AG10803 (cell line): ENCODE results near the gene DYNLL1.
"Not testable (repeated sequence)": the region's sequence is repeated elsewhere in the genome, so short reads cannot be mapped to it uniquely, and the experiment has no call there.

Source experiments
- DNase-seq: peaks from one replicate; pipeline ENCODE4 v3.0.0; 2010; ENCODE audit warnings: low read depth
- H3K4me3 ChIP-seq: 2 replicates; pipeline ENCODE4 v1.5.1; 2011; ENCODE audit warnings: mild to moderate bottlenecking, low read length, control low read depth
- CTCF ChIP-seq: conservative IDR thresholded peaks from 2 replicates; pipeline ENCODE4 v1.5.1; 2011; ENCODE audit warnings: mild to moderate bottlenecking, low read length, control low read depth, inconsistent platforms

DYNLL1 gene

DNA sequence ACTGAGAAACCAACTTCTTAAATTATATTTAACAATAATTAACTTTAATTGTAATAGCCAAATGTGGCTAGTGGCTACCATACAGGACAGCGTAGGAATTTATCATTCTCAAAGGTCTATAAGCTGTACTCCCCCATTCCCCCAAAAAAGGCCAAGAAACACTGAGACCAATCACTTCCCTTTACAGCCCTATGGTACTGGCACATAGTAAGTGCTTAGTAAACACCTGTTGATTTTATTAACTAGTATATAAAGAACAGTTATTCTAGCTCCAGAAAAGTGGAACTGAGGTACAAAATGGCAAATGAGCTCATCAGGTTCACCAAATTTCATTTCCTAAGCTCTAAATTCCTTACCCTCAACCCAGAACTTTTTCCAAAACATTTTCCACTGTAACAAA is 20.3 kb upstream of the DYNLL1 start:
- no peak for DNase-seq
- no peak overlapping the region for H3K4me3 ChIP-seq
- no peak for TF ChIP-seq CTCF

DNA sequence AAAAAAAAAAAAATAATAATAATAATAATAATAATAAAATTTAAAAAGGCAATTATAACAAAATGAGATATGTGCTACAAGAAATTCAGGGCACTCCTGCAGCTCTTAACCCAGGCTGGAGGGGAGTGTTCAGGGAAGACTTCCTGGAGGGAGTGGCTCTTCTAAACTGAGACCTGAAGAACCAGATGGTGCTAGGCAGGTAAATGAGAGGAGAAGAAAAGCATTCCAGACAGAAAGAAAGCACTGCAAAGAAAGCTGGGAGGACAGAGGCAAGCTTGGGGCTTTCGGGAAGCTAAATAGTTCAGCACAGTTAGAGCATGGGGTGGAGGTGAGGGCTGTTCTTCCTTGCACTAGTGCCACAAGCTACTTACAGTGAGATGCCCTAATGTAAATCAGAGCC is 16.5 kb upstream of the DYNLL1 start:
- no peak overlapping the region for H3K4me3 ChIP-seq
- no peak for TF ChIP-seq CTCF
- no peak for DNase-seq

DNA sequence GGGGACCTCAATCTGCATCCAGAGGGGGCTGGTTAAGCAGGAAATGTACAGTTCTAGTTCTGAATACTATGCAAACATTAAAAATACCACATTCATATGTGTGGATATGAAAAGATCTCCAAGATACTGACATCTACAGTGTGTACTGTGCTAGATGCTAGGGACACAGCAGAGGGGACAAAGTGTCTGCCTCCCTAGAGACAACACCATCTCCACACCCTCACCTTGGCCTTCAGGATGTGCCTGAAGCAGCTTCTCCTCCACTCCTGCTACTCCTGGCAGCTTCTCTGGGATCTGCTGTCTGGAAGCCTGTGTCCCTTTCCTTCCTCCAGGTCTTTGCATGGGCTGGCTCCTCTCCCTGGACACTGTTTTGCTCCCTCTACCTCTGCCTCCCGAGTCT is 15.7 kb upstream of the DYNLL1 start:
- no peak overlapping the region for H3K4me3 ChIP-seq

GRCh38 chr12:120481022-120481767 is 14.7 kb upstream of the DYNLL1 start:
- H3K4me3 ChIP-seq, result no peak overlapping the region
- DNase-seq, result no peak
- TF ChIP-seq CTCF, result no peak

More for the DNA sequence above, 15.7 kb upstream of the DYNLL1 start:
- no peak for TF ChIP-seq CTCF
- no peak for DNase-seq

- H3K4me3 ChIP-seq, result no peak overlapping the region
- no peak for TF ChIP-seq CTCF
- no peak for DNase-seq
Observed at GRCh38 chr12:120483621-120484020, 12.3 kb upstream of the DYNLL1 start.

DNA sequence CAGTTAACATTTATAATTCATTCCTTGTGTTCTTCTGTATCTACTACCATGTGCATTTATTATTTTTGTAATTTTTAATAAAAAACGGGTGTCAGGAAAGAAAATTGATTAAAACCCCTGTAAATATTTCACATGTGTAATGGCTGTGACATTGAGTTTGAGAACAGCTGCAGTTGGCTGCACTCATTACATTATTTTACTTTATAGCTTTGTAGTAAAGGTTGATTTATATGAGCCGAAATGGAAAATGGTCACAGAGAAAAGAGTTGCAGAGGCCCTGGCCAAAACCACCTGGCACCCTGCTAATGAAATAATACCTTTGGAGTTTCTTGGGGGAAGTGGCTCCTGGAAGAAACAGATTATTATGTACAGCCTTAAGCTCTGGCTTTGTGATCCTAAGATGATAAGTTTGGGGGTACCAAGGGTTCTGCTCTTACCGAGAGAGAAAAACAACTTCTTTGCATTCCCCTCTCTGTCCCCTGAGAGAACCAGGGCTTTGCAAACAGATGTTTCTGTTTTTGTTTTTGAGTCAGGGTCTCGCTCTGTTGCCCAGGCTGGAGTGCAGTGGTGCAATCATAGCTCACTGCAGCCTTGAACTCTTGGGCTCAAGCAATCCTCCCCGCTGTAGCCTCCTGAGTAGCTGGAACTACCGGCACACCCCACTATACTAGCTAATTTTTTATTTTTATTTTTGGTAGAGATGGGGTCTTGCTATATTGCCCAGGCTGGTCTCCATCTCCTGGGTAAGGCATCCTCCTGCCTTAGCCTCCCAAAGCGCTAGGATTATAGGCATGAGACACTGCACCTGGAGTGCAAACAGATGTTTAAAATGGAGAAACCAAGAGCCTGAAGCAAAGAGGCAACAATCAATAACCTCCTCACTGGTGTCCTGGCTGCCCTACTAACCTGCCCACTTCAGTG is 9.7 kb upstream of the DYNLL1 start:
- no peak for DNase-seq
- no peak for TF ChIP-seq CTCF
- H3K4me3 ChIP-seq, result no peak overlapping the region

- not testable (repeated sequence) for DNase-seq
Observed at GRCh38 chr12:120487552-120487951, 8.4 kb upstream of the DYNLL1 start.

More at GRCh38 chr12:120487552-120487951, 8.4 kb upstream of the DYNLL1 start:
- H3K4me3 ChIP-seq, result not testable (repeated sequence)
